Stimulated activated naive CD4-positive, alpha-beta T cell (primary cell): Measurements from ENCODE around the gene PIEZO2.
"Not testable (repeated sequence)": the region's sequence is repeated elsewhere in the genome, so short reads cannot be mapped to it uniquely, and the experiment has no call there.

Source experiments
- DNase-seq, 6 experiments: peaks; one replicate each; lab custom pipeline; 2025; lab: John Stamatoyannopoulos, UW

Gene PIEZO2

DNA sequence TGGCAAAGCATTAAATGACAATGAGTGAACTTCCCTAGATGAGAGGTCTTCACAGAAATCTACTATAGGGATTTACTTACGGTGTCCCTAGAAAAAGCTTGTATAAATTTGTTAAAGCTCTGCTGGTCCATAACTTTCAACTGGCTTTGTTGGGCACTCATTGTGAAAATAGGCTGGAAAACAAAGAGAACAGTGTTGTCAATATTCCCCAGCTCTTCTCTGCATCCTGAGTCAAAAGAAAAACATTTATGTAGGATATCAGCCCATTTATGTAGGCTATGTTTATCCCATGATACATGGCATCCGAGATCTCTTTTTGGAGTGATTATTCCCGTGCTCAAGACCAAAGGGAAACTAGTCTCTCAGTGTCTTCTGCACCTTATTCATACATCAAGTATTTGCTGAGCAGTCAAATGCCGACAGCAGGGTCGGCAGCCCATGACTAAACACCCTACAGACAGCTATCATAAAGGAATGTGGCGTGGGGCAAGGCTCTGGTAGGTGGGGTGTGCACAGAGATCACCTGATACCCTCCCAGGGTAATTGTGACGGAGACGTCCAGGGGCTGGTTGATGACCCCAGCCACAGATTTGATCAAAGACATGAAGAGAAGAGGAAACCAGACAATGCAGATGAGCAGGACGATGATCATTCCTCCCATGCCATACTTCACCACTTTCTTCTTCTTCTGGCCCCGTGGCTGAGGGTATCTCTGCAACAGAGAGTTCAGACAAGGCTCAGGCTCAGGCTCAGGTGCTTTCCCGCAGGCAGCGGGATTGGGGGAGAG is 467.6 kb downstream of the PIEZO2 start:
- DNase-seq = no peak

DNA sequence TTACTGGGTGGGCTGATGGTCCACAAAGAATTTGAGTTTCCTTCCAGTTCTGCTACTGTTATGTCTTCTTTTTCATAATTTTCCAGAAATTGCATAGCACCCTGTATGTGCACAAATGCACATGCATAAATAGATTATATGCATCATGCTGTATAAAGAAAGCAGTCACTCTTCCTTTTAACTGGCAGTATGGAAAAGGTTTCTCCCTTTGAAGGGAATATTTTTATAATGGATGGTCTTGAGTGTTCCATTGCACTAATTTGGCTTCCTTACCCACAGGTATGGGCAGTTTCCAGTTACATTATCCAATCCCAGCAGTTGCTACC is 469.1 kb downstream of the PIEZO2 start:
- no peak for DNase-seq

DNA sequence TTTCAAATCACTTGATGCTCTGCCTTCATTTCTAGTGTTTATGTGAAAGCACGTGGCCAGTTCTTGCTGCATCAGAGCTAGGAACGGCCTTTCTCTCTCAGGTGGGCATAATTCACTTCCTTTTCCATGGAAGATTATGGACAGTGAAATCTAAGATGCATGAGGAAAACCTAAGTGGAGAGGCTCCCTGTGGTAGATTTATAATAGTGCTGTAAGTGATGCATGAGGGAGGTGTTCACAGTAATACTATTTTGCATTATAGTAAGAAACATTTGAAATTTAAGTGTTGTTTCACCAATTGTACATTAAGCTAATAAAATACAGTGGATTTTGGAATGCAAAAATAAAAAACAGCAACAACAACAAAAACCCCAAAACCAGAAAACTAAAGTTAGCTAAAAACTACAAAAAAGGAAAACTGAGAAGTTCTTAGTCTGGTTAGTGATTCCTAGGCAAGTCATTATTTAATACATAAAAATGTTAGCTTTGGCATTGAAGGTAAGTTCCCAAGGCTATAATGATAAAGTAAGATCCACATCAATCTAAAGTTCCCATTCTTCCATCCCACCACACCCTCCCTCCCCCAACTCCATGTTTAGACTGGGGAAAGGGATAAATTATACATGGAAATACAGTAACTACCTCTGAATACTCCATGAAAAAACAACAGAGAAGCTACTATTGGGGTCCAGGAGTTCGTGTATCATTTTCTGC is 469.7 kb downstream of the PIEZO2 start:
- no peak for DNase-seq

DNA sequence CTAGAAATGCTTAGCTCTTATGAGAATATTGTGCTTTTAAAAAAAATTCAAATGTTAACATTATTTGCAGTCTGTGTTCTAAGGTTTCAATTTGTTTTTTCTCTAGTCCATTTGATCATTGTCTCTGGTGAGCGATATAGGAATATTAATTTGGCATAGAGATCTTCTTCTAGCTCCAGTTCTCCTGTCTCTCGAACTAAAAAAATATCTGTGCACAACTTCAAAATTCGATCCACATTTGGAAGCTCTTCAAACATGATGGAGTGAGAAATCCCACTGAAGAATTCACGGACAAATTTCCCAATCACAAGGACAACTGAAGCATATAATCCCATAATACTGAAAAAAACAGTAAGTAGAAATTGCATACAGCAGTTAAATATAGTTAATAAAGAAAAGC is 477.9 kb downstream of the PIEZO2 start:
- no peak for DNase-seq

DNA sequence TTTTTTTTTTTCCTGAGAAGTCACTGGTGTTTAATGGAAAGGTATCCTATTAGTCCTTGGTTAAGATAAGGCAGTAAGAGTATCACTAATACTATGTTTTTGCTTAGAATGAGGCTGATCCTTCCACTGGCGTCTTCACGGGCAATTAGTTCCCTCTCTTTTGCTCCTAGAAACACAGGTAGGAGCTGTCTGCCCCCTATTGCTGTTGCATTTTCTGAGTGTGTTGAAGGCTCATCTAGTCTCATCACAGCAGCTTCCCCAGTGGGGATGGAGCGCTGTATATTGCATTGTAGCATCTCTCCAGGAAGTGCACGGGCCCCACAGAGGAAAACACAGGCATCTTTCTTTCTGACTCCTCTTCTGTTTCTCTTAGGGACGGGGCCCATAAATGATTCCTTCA is 478.5 kb downstream of the PIEZO2 start:
- DNase-seq = no peak

DNA sequence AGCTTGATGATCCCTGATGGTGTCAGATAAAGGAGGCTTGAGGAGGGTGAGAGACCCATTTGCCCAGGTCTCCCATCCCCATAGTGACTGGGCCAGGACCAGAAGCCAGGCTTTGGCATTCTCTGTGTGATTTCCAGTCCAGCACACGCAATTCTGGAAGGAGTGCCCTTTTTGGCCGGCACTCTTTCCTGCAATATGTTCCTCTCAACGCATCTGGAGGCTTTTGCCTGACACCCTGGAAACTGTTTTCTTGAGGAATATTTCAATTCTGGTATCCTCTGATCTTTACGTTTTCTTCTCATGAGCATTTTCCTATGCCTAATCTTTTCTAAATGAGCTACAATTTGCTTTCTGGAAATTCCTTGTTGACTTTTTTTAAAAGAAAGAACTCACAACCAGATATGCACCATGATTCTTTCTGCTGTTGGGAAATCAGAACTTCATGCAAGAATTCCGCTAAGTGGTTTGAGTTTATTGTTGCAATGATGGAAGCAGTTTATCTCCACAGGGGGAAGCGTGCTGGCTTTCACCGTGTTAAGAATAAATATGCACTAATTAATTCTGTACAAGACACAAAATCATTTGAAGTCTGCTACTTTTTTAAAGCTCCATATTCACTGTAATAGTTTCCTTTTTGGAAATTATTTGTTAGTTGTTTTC is 479.8 kb downstream of the PIEZO2 start:
- no peak for DNase-seq

DNA sequence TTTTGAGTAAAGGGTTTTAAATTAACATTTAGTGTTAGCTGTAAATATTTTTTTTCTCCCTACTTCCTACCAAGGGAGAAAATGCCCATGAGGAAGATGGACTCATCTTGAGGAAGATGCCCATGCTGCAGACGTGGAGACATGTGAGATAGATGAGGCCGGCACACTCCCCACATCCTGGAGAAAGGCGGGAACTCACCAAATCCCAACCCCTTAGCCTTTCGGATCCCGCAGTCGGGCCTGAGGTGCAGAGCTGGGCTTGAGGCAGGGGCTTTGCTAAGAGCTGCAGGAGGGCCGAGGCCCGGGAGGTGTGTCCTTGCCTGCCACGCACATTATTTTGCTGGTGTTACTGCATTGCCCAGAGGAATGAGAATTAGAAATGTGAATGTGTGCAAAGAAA is 485.6 kb downstream of the PIEZO2 start:
- no peak for DNase-seq

DNA sequence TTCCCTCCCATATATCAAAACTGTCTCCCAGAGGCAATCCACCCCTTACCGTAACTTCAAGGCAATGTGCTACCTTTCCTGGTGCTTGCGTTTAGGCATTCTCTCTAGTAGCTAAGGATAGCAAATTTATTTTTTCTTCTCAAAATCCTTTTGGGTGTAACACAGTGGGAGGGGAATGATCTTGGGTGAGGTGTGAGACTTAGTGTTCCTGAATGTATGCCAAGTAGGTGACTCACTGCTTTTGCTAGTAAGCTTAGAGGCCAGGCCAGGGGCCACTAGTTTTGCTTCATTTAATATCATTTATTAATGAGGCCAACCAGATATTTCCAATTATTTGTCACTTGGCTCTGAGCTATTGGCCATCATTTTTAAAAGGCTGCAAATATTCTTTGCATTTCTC is 488.1 kb downstream of the PIEZO2 start:
- no peak for DNase-seq

DNA sequence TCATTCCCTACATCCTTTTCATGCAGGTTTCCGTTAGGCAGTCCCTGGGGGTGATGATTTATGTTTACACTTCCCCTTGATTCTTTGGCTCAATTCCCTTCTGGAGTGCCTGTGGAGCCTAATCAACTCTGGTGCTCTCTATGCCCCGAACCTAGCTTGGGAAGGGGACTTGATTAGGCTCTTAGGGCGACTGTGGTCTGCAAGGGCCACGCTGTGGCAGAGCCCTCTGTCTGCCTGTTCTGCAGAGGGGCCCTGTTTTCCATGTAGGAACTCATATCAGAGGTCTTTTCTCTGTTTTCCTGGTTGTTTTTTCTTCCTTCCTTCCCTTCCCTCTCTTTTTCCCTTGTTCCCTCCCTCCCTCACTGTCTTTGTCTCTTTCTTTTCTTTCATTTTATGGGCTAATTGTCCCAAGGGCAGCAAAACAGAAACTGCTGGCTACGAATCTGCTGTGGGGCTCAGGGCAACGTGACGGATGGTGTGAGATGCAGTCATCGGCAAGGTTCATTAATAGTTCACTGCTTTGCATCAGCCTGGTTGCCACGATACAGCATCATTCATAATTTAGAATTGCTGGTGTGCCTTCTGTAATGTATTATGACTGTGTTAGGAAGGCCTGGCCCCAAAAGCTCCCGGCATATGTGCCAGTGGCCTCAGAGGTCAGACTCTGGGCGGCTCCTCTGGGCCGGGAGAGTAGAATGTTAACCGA is 489.0 kb downstream of the PIEZO2 start:
- no peak for DNase-seq

DNA sequence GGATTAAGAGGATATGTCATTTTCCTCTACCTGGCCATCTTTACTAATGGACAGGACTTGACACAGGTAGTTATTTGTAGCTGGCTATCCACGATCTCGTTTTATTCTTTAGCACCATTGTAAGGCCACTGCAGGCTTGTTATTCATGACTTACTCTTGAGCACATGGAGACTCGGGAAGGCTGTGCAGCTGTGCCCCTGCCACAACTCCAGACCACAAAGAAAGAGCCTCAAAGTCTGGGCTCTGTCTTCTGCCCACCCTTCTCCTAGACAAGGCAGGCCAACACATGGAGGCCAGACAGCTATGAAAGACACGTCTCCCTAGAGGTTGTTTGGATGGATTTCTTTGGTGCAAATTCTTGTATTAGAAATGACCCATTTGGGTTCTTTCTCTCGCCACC is 489.8 kb downstream of the PIEZO2 start:
- no peak for DNase-seq

DNA sequence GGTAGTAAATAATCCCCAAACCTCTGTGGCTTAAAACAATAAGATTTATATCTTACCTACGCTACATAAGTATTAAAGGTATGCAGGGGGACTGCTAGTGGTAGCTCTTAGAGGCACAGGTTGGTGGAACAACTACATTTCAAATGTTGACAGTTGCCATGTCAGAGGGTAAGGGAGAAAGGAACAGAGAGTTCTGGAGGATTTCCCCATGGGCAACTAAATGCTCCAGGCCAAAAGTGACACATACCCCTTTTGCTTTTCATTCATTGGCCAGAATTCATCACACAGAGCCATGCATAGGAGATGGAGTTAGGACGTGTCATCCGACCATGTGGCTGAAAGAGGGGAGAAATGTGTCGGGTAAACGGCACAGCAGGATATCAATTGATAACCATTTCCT is 490.4 kb downstream of the PIEZO2 start:
- DNase-seq = no peak

DNA sequence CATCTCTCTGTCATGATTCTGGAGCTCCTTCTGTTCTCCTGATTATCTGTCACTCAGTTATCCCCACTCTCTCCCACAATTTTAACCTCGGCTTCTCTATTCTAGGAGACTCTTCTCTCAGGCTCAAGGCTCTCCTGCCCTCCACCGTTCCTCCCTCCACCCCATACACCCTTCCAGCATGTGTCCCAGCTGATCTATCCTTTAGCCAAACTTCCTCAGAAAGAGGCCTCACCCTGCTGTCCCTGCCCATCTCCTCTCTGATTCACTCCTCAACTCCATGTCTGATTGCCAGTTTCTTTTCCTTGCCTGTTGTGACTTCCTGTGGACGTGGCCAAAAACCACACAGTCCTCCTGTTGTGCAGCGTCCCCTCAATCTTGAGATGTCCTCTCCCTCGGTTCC is 505.4 kb downstream of the PIEZO2 start:
- DNase-seq = not testable (repeated sequence)

DNA sequence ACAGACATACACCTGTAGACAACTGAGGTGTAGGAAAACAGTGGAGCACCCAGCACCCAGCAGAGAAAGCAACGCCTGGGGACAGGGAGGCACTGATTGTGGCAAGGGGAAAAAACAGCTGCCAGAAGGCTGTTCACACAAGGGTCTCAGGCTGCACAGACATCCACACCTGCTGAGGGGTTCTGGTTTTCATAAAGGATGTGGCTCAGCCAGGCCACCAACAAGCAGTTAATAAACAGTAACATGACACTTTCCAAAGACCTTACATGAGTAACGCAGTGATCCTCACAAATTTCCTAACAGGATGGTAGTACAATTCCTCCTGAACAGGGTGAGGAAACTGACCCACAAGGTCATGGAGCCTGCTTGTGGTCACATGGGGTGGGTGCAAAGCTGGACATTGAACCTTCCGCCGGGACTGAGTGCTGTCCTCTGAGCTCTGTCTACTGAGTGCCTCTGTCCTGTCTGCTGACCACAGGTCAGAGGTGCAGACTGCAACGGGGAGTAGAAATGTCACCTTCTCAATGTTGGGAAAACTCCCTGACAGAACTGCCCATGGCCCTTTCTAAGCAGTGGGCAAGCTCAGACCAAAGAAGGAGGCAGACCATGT is 506.3 kb downstream of the PIEZO2 start:
- DNase-seq = not testable (repeated sequence)

DNA sequence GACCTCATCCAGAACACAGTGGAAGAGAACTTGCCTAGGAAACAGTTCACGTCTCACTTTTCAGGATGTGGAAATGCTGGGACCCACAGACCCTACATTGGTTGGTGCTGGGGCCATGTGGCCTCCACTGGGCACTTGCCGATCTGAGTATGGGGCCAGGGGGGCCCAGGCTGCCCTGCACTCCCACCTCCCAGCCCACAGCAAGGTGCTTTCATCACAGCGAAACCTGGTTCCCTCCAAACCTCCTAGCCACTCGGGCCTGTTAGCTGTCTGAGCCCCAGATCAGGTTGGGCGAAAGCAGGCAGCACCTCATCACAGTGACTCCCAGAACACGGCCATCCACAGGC is 510.9 kb downstream of the PIEZO2 start:
- DNase-seq = not testable (repeated sequence)

DNA sequence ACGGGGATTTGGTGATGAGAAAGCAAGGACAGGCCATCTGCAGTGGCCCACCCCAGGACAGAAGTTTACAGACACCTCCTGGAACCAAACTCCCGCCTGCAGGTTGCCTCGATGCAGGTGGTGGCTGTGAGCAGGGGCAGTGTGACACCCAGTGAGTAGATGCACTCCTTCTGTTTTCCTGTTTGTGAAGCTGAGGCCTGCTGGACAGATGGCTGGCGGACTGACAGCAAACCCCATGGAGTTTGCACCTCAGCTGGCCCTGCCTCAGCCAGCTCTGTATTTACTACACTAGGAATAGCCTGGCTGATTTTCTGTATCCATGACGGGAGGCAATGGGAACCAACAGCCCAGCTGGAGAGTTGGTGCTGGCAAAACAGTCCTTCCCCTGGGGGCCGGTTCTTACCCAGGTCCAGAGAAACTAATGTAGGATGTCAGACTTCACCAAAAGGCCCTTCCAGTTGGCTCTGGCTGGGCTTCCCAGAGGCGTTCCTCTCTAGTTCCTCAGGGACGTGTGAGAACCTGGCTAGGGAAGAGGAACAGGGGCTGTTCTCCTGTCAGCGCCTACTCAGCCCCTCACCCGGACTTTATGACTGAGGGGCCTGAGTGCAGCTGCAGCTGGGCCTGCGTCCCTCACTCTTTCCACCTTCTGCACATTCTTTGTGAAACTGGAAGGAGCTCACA is 511.4 kb downstream of the PIEZO2 start:
- DNase-seq = not testable (repeated sequence)

DNA sequence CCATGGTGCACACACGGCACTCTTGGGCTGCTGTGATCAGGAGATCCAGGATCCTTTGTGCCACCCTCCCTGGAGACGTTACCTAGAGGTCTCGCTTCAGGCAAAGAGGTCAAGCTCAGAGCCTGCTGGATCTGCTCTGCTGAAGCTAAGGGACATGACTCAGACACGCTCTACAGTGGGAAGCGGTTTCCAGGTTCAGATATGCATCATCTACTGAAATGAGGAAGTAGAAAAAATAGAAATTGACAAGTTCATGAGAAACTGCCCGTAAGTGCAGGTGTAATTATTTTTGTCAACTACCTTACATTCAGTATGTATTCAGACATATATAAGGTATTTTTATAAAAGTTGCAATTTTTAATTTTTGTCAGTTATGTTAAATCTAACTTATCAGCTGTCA is 520.3 kb downstream of the PIEZO2 start:
- not testable (repeated sequence) for DNase-seq

DNA sequence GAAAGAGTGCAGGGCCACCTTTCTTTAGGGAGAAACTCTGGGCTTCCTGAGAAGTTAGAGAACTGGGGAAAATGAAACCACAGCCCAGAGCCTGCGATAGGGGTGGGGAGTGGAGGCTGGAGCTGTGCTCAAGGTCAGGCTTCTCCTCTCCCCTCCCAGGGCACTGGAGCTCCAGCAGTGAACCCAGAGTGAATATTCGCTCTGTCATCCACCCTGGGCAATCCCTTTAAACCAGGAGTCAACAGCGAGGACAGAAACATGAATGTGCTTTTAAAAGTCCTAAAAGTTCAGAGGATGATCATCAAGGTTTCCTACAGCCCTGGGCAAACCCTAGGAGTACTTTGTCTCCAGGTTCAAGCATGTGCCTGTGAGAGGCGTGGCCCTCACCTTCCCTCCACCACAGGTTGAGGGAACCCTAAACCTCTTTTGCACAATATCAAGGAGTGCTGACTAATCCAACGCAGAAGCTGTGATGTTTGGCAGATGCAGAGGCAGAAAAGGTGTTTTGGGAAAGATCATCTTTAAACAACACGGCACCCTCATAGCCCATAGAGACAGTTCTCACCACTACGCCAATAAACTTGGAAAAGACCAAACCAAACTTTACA is 522.7 kb downstream of the PIEZO2 start:
- not testable (repeated sequence) for DNase-seq

DNA sequence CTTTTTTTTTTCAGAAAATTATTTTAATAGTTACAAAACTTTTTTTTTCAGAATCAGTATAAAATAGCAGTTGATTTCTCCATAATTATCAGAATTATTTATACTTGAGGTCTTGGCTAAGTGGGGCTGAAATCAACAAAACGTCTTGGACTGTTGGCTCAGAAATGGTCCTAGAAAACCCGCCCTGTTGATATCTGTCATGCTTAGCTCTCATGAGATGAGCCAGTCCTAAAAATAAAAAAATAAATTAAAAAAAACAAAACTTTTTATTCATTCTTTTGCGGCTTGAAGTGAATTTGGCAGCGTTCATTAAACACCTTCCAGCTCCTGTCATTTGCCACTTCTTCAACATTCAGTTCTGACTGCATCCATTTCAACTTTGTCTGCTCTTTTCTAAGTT is 525.8 kb downstream of the PIEZO2 start:
- not testable (repeated sequence) for DNase-seq

DNA sequence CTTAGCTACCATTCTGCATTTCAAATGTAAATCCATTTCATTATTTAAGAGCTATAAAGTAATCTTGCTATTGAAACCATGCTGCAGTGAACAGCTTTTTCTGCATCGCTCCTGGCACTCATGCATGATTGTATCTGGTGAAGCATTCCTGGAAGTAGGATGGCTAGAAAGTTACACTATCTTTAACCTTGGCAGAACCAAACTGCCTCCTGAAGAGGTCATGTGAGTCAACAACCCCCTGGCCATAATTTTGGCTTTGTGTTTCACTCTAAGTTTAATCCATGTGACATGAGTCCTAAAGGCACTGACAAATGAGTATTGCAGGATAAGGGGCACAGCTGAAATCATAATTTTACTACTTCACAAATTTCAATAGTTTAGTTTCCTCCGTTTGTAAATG is 526.4 kb downstream of the PIEZO2 start:
- not testable (repeated sequence) for DNase-seq

DNA sequence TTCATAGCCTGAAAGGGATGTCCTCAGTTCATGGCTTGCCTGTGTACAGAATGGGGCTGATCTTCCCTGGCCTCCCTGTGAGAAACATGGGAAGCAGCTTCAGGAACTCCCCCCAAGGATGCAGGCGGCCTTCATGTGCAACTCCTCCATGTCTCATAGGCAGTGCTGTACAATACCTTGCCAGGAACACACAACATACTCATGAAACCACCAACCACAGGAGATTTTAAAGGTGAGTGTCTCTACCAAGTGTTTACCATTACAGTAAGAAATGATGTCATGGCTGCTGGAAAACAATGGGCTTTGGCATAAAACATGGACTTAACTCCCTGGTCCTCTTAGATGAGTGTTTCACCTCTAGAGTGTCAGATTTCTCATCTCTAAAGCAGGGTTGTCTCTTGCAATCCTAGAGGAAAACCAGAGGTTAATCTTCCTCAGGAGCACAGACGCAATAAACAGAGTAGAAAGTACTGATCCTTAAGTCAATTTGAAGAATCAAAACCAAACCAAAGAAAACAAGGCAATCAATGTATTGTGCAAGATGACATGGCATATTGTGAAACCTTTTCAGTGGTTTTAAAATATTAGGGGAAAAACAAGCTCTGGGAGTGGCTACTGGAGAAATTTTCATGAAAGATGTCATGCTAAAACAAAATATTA is 528.6 kb downstream of the PIEZO2 start:
- DNase-seq = not testable (repeated sequence)
